Astrocyte (in vitro differentiated cells and primary cell): ENCODE results near the gene IFRD2.

Experiments
- CTCF ChIP-seq: IDR thresholded peaks from 2 replicates; pipeline ENCODE4 v1.5.1; 2011; ENCODE audit warnings: low read depth, mild to moderate bottlenecking, inconsistent platforms, low read length, moderate library complexity; ENCODE audit not compliant: insufficient read depth
- EZH2 ChIP-seq: IDR thresholded peaks from 2 replicates; pipeline ENCODE4 v1.6.1; 2012; ENCODE audit warnings: mild to moderate bottlenecking, low read length, inconsistent platforms; ENCODE audit not compliant: insufficient read depth

GRCh38 chr3:50255251-50255615 lies 37.0 kb downstream of the IFRD2 start:
- TF ChIP-seq CTCF (no peak), EZH2 (no peak)
